HL-60 (cell line): Measurements from ENCODE around the gene LGI1.

Source experiments
- DNase-seq, 2 experiments: peaks; one replicate each; pipeline ENCODE4 v3.0.0-alpha.2; 2010 to 2020; ENCODE audit warnings: low read depth in 1 of 2, low spot score in 1 of 2
- H3K27ac ChIP-seq: fragments of 250-450 bp; sonication (Bioruptor Pico); replicated peaks from 2 replicates; pipeline ENCODE4 v1.5.1; 2020; ENCODE audit warnings: mild to moderate bottlenecking, moderate library complexity
- H3K27me3 ChIP-seq: fragments of 250-450 bp; sonication (Bioruptor Pico); 2 replicates; pipeline ENCODE4 v1.5.1; 2021; ENCODE audit warnings: mild to moderate bottlenecking, moderate library complexity; ENCODE audit not compliant: insufficient read depth, poor library complexity, severe bottlenecking
- H3K4me3 ChIP-seq: replicated peaks from 2 replicates; pipeline ENCODE4 v1.5.1; 2011; ENCODE audit warnings: mild to moderate bottlenecking, control low read depth, low read length; ENCODE audit not compliant: insufficient read depth
- CTCF ChIP-seq: IDR thresholded peaks from one replicate; pipeline ENCODE4 v1.5.1; 2011; ENCODE audit warnings: low read length, control low read depth, inconsistent platforms; ENCODE audit not compliant: insufficient read depth
- GABPA ChIP-seq: IDR thresholded peaks from 2 replicates; pipeline ENCODE4 v1.6.1; 2012; ENCODE audit warnings: low read depth
- POLR2AphosphoS5 ChIP-seq: IDR thresholded peaks from 2 replicates; pipeline ENCODE4 v1.6.1; 2012; ENCODE audit warnings: low read depth
- SPI1 ChIP-seq: IDR thresholded peaks from 2 replicates; pipeline ENCODE4 v1.6.1; 2012; ENCODE audit warnings: low read depth, mild to moderate bottlenecking, borderline replicate concordance
- TF ChIP-seq, protein P1 (sequence below): IDR thresholded peaks from 2 replicates; pipeline ENCODE4 v1.6.1; 2012; ENCODE audit warnings: low read depth; ENCODE audit not compliant: insufficient replicate concordance

LGI1 gene

GRCh38 chr10:93718937-93719725 is 38.6 kb upstream of the LGI1 start:
- Histone ChIP-seq H3K4me3 (no peak overlapping the region), H3K27ac (no peak overlapping the region), H3K27me3 (no peaks in the 10 kb centered on the region)
- TF ChIP-seq POLR2AphosphoS5 (no peak), SPI1 (peak; percentile 80), CTCF (no peak), GABPA (no peak)
- TF ChIP-seq, protein P1, sequence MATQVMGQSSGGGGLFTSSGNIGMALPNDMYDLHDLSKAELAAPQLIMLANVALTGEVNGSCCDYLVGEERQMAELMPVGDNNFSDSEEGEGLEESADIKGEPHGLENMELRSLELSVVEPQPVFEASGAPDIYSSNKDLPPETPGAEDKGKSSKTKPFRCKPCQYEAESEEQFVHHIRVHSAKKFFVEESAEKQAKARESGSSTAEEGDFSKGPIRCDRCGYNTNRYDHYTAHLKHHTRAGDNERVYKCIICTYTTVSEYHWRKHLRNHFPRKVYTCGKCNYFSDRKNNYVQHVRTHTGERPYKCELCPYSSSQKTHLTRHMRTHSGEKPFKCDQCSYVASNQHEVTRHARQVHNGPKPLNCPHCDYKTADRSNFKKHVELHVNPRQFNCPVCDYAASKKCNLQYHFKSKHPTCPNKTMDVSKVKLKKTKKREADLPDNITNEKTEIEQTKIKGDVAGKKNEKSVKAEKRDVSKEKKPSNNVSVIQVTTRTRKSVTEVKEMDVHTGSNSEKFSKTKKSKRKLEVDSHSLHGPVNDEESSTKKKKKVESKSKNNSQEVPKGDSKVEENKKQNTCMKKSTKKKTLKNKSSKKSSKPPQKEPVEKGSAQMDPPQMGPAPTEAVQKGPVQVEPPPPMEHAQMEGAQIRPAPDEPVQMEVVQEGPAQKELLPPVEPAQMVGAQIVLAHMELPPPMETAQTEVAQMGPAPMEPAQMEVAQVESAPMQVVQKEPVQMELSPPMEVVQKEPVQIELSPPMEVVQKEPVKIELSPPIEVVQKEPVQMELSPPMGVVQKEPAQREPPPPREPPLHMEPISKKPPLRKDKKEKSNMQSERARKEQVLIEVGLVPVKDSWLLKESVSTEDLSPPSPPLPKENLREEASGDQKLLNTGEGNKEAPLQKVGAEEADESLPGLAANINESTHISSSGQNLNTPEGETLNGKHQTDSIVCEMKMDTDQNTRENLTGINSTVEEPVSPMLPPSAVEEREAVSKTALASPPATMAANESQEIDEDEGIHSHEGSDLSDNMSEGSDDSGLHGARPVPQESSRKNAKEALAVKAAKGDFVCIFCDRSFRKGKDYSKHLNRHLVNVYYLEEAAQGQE = peak; percentile 81
- DNase-seq = peak in 1 of 2 experiments; percentile 69

DNA sequence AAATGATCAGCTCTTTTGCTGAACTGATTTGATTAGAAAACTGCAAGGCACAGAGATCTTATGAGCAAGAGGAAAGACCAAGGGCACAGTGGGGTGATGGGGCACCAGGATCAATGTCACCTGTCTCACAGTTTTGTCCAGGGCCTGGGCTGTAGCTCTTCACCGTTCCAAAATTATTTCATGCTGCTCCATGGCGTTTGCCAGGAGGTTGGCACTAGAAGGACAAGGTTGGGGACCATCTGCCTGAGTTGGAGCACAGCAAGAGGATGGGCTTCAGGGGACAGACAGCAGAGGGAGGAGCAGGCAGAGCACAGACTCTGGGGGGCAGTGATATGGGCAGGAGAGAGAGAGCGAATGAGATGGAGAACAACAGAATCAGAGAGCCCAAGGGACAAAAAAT is 37.8 kb upstream of the LGI1 start:
- no peak overlapping the region for H3K4me3 ChIP-seq
- no peaks in the 10 kb centered on the region for H3K27me3 ChIP-seq
- no peak for DNase-seq
- TF ChIP-seq GABPA = no peak
- TF ChIP-seq POLR2AphosphoS5 = no peak
- TF ChIP-seq SPI1 = no peak
- TF ChIP-seq, protein P1 = no peak
- H3K27ac ChIP-seq = no peak overlapping the region

DNA sequence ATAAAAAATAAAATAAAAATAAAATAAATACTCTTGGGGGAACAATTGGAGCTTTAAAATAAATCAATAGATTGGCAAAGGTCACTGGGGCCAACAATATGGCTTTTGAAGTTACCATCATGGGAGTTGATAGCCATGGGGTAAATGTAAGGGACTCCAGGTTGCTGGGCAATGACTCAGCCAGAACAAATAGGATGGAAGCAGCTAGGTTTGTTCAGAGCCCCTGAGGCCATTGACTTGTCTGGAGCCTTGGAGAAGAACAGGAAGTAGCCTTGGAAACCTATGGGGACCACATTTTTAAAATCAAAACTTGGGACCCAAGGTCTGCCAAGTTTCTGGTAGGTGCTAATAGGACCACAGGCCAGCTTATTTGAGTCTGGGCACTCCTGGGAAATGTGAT is 35.2 kb upstream of the LGI1 start:
- Histone ChIP-seq H3K4me3 (no peak overlapping the region), H3K27me3 (peaks cover 9% of the 10 kb centered on the region), H3K27ac (no peak overlapping the region)
- no peak for TF ChIP-seq SPI1
- TF ChIP-seq CTCF = no peak
- TF ChIP-seq, protein P1 = no peak
- no peak for TF ChIP-seq GABPA
- no peak for DNase-seq
